GM18511 (cell line): ENCODE results near the gene DPEP3.

Experiments used
- ATAC-seq: cut with Tn5 transposase; IDR thresholded peaks from one replicate; pipeline ENCODE4 v1.9.1; 2021; ENCODE audit warnings: mild to moderate bottlenecking, moderate library complexity; ENCODE audit not compliant: unreplicated experiment

The DPEP3 gene

DNA sequence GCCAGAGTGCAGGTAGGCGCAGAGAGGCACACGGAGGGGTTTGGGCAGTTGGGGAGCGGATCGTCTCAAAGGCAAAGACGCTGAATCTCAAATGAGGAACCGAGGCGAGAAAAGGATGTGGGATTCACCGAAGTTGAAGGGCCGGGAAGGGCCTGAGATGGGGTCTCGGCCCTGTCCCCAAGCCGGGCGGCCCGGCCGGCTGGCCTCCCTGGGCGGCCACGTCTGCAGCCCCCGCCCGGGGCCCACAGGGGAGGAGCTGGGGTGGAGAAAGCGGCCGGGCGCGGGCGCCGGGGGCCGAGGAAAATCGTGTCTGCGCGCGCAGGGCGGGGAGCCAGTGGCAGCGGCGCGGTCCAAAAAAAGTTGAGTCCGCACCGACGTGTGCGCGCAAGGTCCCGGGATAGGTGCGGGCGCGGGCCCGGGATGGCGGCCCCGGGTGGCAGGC lies 12.3 kb downstream of the DPEP3 start:
- peak; percentile 40 for ATAC-seq

DNA sequence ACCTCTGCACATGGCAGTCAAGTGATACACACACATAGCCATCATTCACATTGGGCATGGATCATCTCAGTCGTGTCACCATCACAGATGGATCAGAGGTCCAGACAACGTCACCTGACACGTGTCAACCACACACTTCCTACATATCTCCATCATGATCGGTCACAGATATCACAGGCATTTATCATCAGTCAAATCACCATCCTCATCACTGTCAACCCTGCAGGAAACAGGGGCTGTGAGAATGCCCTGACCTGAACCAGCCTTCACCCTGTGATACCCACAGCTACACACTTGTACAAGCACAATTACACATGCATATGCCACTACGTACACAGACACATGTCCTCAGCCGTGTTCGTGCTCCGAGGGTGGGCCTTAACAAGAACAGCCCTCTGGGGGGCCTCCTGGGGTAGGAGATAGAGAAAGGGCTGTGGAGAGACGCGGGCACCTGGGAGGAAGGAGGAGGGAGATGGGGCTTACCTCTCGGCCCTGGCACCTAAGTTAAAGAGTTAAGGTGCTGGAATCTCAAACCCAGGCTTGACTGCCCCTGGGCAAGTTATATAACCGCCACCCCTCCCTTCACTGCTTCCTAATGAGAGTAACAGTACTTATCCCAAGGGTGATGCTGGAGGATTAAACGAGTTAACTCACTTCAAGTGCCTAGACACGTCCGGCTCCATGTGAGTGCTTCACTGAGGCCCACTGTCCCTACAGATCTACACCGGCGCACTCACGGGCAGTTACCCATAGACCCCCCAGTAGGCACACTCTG lies 12.9 kb downstream of the DPEP3 start:
- peak; percentile 11 for ATAC-seq

DNA sequence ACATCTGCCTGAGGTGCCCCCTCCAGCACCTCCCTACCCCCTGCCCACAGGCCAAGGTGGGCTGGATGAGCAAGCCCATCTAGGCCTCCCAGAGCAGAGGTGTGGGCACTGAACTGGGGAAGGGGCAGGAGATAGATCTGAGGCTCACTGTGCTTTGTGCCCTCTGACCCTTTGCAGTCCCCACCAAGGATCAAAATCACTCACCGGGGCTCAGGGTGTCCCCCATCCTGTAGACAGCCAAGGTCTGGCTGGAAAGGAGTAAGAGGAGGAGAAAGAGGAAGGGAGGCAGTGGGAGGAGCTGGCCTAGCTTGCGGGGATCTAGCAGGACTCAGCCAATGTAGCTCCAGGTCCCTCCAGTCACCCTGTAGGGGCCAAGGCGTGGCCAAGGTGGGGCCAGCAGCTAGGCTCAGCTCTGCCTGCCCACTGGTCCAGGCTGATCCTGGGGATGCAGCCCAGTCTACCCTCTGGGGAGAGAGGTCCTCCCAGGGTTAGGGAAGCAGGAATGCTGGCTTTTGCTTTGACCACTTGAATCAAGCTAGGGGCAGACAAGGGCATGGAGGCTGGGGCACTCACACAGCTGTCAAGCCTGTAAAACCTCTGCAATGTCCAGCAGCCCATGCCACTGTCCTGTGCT lies 13.6 kb downstream of the DPEP3 start:
- ATAC-seq: no peak

DNA sequence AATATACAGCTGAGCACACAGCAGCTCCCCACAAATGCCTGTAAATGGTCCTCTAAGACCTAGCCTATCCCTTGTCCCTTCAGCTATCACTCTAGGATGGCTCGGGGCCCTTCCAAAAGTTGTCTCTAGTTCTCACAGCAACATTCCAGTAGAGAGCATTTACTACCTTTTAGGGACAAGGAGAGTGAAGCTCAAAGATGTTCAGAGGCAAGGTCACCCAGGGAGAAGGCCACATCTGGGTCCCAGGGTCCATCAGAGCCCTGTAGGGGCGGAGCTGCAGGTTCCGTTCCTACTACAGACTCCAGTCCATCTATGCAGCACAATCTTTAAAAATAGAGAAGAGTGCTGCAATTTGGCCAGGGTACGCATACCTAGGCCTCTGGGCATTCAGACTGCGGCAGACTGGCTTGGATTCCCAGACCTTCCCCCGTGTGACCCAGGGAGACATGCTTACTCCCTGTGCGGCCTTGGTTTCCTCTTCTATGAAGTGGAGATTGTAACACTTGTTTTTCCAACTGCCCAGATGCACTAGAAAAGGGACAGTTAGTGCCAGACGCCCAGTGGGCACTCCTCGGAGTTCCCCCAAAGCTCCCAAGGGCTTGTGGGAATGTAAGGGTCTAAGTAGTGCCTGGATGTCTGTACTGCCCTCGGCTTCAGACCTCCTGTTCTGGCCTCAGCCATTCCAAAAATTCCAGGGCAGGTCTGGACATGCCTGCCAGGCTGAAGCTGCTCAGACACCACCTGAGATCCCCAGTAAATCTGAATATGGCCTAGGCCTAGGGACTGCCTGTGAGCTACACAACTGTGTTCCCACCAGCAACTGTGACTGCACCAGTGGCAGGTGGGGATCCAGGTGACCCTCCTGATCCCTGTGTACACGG lies 14.4 kb downstream of the DPEP3 start:
- ATAC-seq: no peak

DNA sequence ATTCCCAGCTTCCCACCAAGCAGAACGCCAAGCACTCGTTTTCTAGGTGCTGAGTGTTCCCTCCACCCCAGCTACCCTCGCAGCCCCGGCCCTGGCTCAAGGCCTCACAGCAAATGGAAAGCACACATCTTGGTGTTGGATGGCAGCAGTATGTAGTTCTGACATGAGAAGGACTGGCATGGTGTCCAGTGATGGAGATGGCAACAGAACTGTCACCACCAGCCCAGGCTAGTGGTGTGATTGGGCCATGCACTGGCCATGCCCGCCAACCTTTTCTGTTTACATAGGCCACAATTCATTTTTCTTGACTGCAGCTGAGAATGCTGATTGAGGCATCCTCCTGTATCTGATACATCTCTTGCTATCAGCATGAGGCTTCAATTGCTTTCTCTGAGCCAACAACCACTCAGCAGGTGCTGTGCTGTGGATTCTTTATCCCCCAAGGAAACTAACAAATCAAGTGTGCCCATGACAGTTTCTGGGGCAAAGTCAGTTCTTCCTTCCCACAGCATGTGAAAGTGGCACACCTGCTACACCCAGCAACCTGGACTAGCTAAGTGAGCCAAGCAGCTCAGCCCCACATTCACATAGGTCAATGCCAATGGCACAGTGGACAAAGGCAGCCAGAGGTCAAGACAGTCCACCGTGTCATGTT lies 15.7 kb downstream of the DPEP3 start:
- no peak for ATAC-seq

DNA sequence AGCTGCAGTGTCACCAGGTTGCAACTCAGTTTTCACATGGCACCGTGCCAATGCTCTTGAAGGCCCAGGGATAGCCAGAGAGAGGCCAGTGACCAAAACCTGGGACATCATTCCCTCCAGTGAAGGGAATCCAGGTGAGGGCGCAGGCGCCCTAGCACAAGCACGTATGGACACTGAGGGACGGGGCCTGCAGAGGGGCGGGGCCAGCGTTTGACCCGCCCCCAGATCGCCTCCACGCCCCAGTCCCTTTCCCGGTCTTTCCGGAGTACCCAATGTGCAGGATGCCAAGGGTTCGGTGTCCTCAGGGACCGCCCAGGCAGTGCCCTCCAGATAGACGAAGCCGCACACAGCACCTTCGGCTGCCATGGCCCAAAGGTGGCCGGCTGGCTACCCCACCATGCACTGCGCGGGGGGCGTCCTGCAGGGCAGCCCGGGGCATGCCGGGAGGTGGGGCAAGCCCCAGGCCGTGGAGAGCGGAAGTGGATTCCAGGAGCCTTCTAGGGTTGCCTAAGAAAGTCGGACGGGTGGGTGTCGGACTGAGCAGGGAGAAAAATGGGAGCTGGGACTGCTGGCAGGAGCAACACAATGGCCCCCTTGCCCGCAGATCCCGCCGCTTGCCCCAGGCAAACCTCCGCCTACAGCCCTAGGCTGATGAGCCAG lies 16.5 kb downstream of the DPEP3 start:
- no peak for ATAC-seq

DNA sequence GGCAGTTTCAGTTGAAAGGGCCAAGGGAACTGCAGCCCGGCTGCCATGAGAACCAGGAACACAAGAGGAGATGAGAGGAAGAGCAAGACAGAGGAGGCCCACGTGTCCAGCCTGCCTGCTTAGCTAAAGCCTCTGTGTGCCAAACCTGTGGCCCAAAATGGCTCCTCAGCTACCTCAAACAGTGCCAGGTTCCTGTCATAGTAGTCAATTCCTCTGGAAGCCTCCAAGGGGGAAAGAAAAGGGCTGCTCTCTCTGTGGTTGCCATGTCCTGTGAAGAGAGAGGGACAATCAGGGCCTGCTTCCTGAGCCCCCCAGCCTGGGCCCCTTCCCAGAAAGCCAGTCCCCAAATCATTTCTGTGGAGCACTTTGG lies 17.0 kb downstream of the DPEP3 start:
- ATAC-seq: no peak

DNA sequence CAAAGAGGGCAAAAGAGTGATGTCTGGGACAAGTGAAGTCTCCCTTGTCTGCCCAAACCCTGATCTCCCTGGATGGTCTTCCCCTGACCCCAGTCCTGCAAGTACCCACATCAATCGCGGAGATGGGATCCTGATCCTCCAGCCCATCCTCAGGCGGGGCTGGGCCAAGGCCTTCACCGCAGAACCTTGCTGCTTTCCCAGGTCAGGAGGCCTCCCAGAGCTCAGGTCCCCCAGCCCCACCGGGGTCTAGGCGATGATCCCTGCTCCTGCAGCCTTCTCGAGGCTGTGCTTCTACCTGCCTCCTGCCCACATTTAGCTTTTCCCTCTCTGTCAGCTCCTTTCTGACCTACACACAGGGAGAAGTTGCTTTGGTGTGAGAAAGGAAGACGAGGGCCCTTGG lies 18.2 kb downstream of the DPEP3 start:
- no peak for ATAC-seq

DNA sequence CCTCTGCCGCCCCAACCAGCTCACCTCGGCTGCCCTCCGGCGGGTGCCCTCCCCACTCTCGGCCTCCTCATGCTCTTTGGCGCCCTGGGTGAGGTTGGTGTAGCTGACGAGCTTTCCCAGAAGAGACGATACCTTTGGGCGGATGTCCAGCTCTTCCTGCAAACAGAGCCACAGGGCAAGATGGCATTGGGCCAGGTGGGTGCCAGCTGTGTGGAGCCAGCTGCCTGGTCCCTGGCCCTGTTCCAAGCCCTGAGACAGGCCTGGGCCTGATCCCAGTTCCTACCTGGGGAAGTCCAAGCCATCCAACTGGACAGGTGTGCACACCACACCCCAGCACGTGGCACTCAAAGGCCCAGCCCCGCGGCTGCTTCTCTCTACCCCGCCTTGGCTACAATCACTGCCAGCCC lies 18.7 kb downstream of the DPEP3 start:
- ATAC-seq: no peak

DNA sequence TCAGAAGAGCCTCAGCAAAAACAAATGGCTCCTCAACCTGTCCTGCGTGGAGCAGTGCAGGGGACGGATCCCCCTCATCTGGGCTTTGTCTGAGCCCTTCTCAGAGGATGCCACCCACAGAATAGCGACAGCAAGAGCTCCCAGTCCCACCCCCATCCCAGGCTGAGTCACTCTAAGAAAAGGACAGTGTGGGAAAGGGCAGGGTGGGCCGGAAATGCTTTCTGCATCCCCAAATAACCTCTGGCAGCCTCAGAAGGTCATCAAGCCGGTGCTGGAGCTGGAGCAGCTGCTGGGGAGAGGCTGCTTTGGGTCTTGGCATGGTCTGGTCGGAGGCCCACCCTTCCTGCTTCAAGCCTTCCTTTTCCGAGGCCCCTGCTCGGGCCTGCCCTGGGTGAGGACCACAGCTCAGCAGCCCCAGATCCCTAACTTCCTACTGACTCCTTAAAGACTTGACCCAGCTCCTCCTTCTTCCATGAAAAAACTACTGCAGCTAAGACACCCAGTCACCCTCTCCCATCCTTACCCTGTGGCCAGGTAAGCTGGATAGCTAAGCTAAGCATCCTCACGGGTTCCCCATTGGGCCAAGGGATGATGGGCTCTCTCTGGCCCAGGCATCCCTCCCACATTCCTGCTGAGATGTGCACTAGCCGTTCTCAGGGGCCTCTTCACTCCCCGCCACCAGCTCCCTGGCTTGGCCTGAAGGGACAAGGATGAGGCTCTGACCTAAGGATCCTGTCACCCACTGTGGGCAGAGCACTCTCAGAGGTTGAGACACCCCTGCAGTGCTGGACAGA lies 20.6 kb downstream of the DPEP3 start:
- ATAC-seq: no peak

DNA sequence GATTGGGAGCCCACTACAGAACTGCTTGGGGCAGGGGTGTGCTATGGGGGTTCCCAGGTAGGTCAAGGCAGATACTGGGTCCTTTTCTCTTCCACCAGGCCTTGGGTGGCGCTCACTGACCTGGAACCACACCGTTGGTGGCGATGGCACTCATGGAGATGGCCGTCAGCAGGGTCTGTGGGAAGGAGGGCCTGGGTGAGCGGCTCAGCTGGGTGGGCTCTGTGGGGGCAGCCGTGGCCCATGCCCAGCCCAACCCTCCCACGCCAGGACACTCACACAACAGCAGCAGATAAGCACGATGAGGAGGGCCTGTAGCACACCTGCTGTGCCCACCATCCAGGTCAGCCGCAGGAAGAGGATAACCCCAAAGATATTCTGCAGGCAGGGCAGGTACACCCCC lies 22.7 kb downstream of the DPEP3 start:
- no peak for ATAC-seq

DNA sequence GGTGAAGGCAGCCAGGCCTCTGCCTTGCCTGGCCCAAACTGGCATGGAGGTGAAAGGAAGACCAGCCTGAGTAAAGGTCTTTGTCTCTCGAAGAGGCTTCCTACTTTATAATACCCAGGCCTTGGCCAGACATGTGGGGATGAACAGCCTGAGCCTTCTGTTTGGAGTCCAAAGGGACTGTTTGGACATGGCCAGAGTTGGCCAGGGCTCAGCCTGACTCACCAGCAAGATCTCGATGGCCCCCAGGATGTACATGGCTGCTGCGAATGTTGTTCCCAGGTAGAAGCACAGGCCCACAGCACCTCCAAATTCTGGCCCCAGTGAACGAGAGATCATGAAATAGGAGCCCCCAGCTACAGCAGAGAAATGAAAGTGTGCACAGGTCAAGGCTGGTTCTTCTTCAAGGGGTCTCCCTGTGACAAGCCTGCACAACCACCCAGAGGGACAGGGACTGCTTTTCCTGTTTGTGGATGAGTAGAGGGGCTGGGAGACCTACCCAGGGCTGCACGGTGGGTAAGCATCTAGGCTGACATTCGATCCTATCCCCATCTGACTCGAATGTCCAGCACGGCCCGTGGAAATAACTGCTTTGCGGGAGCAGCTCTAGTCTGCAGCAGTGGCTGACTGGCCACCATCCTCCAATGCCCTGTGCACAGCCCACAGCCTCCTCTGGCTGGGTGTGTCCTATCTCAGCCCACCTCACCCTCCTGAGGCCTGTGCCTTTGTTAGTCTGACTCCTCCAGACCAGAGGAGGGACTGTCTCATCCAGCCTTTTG lies 25.7 kb downstream of the DPEP3 start:
- no peak for ATAC-seq

DNA sequence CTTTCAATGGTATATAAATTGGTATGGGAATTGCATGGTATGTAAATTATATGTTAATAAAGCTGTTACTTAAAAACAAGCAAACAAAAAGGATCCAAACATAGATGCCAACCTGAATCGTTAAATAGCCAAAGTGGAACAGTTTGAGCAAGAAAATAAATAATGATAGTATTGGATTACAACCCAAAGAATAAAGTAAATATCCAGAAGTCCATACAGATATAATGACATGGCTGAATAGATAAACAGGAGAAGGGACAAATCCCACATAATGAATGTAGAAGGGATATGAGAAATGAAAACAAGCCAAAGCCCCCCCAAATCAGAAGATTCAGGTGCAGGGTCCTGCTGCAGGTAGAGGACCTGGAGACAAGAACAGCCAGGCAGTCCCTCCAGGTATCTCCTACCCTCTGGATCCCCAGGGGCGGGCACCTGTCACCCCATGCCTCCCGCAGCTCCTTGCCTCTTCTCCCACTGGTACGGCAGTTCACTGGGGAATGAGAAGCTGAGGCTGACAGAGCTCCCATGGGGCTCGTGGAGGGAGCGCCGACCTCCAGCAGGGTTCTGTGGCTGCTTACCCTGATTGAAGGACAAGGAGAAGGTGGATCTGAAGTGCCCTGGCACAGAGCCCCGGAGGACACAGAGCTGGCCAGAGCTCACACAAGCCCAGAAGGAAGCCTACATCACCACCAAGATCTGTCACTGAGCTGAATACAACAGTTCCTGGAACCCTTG lies 26.5 kb downstream of the DPEP3 start:
- no peak for ATAC-seq

DNA sequence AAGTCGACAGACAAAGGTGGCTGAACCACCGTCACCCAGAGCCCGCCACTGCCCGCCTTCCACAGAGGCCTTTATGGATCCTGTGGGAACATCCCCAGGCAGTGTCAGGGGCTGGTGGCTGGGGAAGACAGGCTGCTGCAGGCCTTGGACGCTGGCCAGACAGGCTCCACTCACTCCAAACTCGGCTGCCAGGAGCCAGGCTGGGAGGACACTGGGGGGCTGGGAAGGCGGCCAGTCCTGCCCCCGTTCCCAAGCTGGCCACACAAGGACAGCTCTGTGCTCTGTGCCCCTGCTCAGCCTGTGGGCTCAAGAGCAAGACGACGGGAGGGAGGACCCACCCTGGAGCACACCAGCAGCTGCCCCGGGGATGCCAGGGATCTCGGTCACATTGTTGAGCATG lies 28.8 kb downstream of the DPEP3 start:
- no peak for ATAC-seq

DNA sequence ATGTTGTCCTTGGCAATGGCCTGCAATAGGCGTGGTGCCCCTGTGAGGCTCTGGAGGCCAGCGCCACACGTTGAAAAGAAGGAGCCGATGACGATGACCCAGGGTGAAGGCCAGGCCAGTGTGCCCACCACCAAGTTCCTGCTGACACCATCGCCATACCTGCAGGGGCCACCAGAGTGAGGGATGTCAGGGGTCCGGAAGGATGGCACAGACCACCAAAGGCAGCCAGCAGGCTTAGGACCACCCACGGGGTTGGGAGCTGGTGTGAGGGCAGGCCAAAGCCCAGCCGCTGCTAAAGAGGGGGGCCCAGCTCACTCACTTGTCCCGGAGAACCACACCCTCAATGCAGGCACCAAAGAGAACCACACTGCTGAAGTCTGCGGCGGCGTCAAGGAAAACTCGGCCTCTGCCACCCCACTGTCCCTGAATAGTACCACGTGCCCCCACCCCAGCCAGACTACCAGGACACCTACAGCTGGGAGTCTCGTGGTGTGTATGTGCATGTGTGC lies 29.9 kb downstream of the DPEP3 start:
- ATAC-seq: no peak

DNA sequence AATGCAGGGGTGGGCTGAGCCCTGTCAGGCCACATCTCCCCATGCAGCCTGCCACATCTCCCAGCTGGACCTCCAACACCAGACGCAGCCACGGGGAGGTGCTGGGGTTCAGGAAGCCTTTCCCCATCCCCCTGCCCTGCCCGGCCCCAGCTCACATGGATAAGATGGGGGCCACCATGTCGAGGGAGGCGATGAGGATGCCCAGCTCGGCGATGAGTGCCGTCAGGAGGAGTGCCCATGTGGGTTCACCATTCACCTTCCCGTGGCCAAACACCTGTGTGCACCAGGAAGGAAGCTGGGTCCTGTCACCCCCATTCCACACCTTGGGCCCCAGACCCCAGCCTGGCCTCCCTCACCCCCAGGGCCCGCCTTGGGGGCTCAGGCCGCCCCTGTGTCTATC lies 30.7 kb downstream of the DPEP3 start:
- ATAC-seq: no peak

DNA sequence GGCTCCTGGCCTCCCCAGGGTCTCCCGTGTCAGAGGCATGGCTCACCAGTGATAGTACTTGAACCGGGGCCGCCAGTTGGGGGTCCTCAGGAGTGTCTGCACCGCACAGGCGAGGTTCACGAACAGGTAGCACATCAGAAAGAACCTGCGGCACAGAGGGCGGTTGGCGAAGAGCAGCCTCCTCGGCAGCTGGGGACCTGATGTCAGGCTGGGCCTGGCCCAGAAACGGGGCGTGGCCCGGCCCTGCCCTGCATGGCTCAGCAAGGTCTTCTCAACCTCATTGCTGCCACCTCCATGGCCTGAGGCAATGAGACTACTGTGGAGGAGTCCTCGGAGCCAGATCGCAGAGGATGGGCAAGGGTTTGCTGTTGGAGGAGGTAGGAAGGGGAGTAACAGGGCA lies 32.3 kb downstream of the DPEP3 start:
- no peak for ATAC-seq

DNA sequence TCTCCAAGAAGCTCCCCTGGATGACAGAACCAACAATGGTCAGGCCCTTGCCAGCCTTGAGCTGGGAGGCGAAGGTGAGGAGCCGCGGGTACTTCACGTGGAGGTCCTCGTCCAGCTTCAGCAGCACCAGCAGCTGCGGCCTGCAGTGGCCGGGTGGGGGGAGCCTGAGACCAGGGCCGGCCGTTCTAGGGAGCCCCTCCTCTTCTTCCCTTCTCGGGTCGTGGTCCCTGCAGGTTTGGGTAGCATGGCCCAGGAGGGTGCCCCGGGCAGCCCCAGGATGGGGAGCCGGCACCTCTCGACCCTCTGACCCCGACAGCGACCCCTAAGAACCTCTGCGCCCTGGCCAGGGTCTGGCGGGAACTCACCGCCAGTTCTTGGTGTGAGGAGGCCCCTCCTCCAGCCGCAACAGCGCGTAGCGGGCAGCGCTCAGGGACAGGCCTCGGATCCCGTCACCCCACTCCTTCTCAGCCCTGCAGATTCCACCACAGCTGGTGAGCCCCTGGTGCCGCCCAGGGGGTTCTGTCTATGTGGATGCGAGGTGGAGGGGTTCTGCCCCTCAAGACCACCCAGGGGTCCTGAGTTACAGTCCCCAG lies 33.2 kb downstream of the DPEP3 start:
- ATAC-seq: no peak
